H9 (cell line): ENCODE results near the gene VPS41. TPM values are rescaled to one million over a fixed set of nuclear protein-coding genes. Genes with fewer than 3 reads are reported as not detected.

Experiments
- DNase-seq: peaks from one replicate; pipeline ENCODE4 v3.0.0-alpha.2; 2017
- H2AFZ ChIP-seq: one replicate; pipeline ENCODE4 v1.6.1; 2013; ENCODE audit warnings: mild to moderate bottlenecking, low read length, control low read depth, moderate library complexity
- H2AK5ac ChIP-seq: 2 replicates; pipeline ENCODE4 v1.6.1; 2013; ENCODE audit warnings: low read length, control low read depth, mixed read lengths; ENCODE audit not compliant: insufficient read length
- H2BK120ac ChIP-seq: one replicate; pipeline ENCODE4 v1.6.1; 2013; ENCODE audit warnings: low read depth, mild to moderate bottlenecking, low read length, control low read depth, inconsistent platforms; ENCODE audit not compliant: poor library complexity, severe bottlenecking
- H2BK12ac ChIP-seq: 2 replicates; pipeline ENCODE4 v1.6.1; 2013; ENCODE audit warnings: low read length, control low read depth, mixed read lengths, low read depth; ENCODE audit not compliant: insufficient read length
- H2BK15ac ChIP-seq: 2 replicates; pipeline ENCODE4 v1.6.1; 2013; ENCODE audit warnings: low read depth, low read length, control low read depth
- H2BK20ac ChIP-seq: one replicate; pipeline ENCODE4 v1.6.1; 2013; ENCODE audit warnings: low read depth, mild to moderate bottlenecking, low read length, control low read depth, inconsistent platforms; ENCODE audit not compliant: poor library complexity, severe bottlenecking
- H2BK5ac ChIP-seq: 2 replicates; pipeline ENCODE4 v1.6.1; 2013; ENCODE audit warnings: low read length, control low read depth, mixed read lengths; ENCODE audit not compliant: insufficient read length
- H3K14ac ChIP-seq: 2 replicates; pipeline ENCODE4 v1.6.1; 2013; ENCODE audit warnings: low read length, control low read depth; ENCODE audit not compliant: insufficient read depth
- H3K18ac ChIP-seq: 2 replicates; pipeline ENCODE4 v1.6.1; 2013; ENCODE audit warnings: low read depth, mild to moderate bottlenecking, mixed read lengths, low read length, control low read depth; ENCODE audit not compliant: insufficient read length
- H3K23ac ChIP-seq: 2 replicates; pipeline ENCODE4 v1.6.1; 2013; ENCODE audit warnings: low read length, control low read depth, mixed read lengths, low read depth; ENCODE audit not compliant: insufficient read length
- H3K23me2 ChIP-seq: 2 replicates; pipeline ENCODE4 v1.6.1; 2013; ENCODE audit warnings: low read depth, mild to moderate bottlenecking, mixed read lengths, low read length, control low read depth; ENCODE audit not compliant: insufficient read length, poor library complexity, severe bottlenecking
- H3K27ac ChIP-seq: 2 replicates; pipeline ENCODE4 v1.5.1; 2013; ENCODE audit warnings: low read length, control low read depth, mixed read lengths, low read depth; ENCODE audit not compliant: insufficient read length
- H3K27me3 ChIP-seq: 2 replicates; pipeline ENCODE4 v1.6.1; 2013; ENCODE audit warnings: low read length, control low read depth, inconsistent platforms; ENCODE audit not compliant: insufficient read depth
- H3K4ac ChIP-seq: 2 replicates; pipeline ENCODE4 v1.6.1; 2013; ENCODE audit warnings: low read depth, mild to moderate bottlenecking, control low read depth, inconsistent platforms, low read length, moderate library complexity
- H3K4me1 ChIP-seq: 2 replicates; pipeline ENCODE4 v1.6.1; 2013; ENCODE audit warnings: low read length, control low read depth, inconsistent platforms; ENCODE audit not compliant: insufficient read depth
- H3K4me2 ChIP-seq: 2 replicates; pipeline ENCODE4 v1.6.1; 2013; ENCODE audit warnings: low read length, control low read depth, mixed read lengths; ENCODE audit not compliant: insufficient read length, insufficient read depth
- H3K56ac ChIP-seq: 2 replicates; pipeline ENCODE4 v1.6.1; 2013; ENCODE audit warnings: low read depth, mild to moderate bottlenecking, mixed read lengths, low read length, control low read depth; ENCODE audit not compliant: insufficient read length
- H3K79me1 ChIP-seq: 2 replicates; pipeline ENCODE4 v1.6.1; 2013; ENCODE audit warnings: low read depth, mild to moderate bottlenecking, moderate library complexity, low read length, control low read depth, inconsistent platforms; ENCODE audit not compliant: insufficient read depth, poor library complexity, severe bottlenecking
- H3K79me2 ChIP-seq: 2 replicates; pipeline ENCODE4 v1.6.1; 2013; ENCODE audit warnings: low read length, control low read depth, inconsistent platforms; ENCODE audit not compliant: insufficient read depth
- H3K9ac ChIP-seq: 2 replicates; pipeline ENCODE4 v1.6.1; 2013; ENCODE audit warnings: low read length, control low read depth, mixed read lengths; ENCODE audit not compliant: insufficient read length; ENCODE audit errors: extremely low read depth
- H3K9me3 ChIP-seq: one replicate; pipeline ENCODE4 v1.6.1; 2013; ENCODE audit warnings: low read depth, low read length, inconsistent platforms; ENCODE audit not compliant: control insufficient read depth
- H3T11ph ChIP-seq: one replicate; pipeline ENCODE4 v1.6.1; 2013; ENCODE audit warnings: mild to moderate bottlenecking, low read length, control low read depth, inconsistent platforms
- H4K20me1 ChIP-seq: one replicate; pipeline ENCODE4 v1.6.1; 2013; ENCODE audit not compliant: control insufficient read depth, insufficient read length, insufficient read depth
- H4K5ac ChIP-seq: 2 replicates; pipeline ENCODE4 v1.6.1; 2013; ENCODE audit warnings: low read depth, mild to moderate bottlenecking, mixed read lengths, low read length, control low read depth; ENCODE audit not compliant: insufficient read length
- H4K8ac ChIP-seq: replicated peaks from 2 replicates; pipeline ENCODE4 v1.6.1; 2013; ENCODE audit warnings: low read length, control low read depth, mixed read lengths, low read depth; ENCODE audit not compliant: insufficient read length
- H4K91ac ChIP-seq: 2 replicates; pipeline ENCODE4 v1.6.1; 2013; ENCODE audit warnings: low read depth, mild to moderate bottlenecking, moderate library complexity, mixed read lengths, low read length, control low read depth; ENCODE audit not compliant: insufficient read length
- H3K27ac Mint-ChIP-seq, 3 experiments: 2 replicates in 2 of 3; 3 replicates in 1 of 3; pipeline ENCODE4 v1.8.0; 2020 to 2021; ENCODE audit warnings: mixed read lengths in 3 of 3, mild to moderate bottlenecking in 1 of 3, moderate library complexity in 1 of 3
- H3K27me3 Mint-ChIP-seq: 2 replicates; pipeline ENCODE4 v1.8.0; 2021; ENCODE audit warnings: low read depth, mild to moderate bottlenecking, moderate library complexity, mixed read lengths
- H3K36me3 Mint-ChIP-seq, 3 experiments: 2 replicates in 2 of 3; 3 replicates in 1 of 3; pipeline ENCODE4 v1.8.0; 2020 to 2021; ENCODE audit warnings: low read depth in 3 of 3, mixed read lengths in 3 of 3; ENCODE audit not compliant: insufficient read depth in 1 of 3
- H3K4me1 Mint-ChIP-seq, 2 experiments: 2 replicates each; pipeline ENCODE4 v1.8.0; 2020; ENCODE audit warnings: mixed read lengths in 2 of 2
- H3K4me3 Mint-ChIP-seq, 2 experiments: 2 replicates in 1 of 2; 3 replicates in 1 of 2; pipeline ENCODE4 v1.8.0; 2020 to 2021; ENCODE audit warnings: mild to moderate bottlenecking in 2 of 2, mixed read lengths in 2 of 2, moderate library complexity in 1 of 2
- H3K9me3 Mint-ChIP-seq, 2 experiments: 2 replicates in 1 of 2; 3 replicates in 1 of 2; pipeline ENCODE4 v1.8.0; 2020; ENCODE audit warnings: mild to moderate bottlenecking in 2 of 2, mixed read lengths in 2 of 2, moderate library complexity in 1 of 2
- WGBS: extraction: QIAGEN DNeasy Blood & Tissue Kit; methylation state at CpG from one replicate; pipeline ENCODE4 v1.1.7; 2013; ENCODE audit warnings: missing lambda C conversion rate, low lambda C conversion rate, mixed read lengths; ENCODE audit not compliant: insufficient read length; ENCODE audit errors: extremely low coverage; 5-methylcytosine and 5-hydroxymethylcytosine counted together
- total RNA-seq: library from RNA; stranded (reverse); gene quantifications from 2 replicates; pipeline ENCODE4 v1.2.1, GENCODE V29; 2021
- TF ChIP-seq, protein P1 (sequence below): fragments of 200-600 bp; sonication (generic); conservative IDR thresholded peaks from 3 replicates; pipeline ENCODE4 v1.8.0; 2021; ENCODE audit warnings: antibody characterized with exemption, mild to moderate bottlenecking

The VPS41 gene
- total RNA-seq, 1 experiment from 2014 or later, result 49.3 TPM

- no peak overlapping the region for H3K18ac ChIP-seq
- H3K9me3 ChIP-seq, result no peaks in the 10 kb centered on the region
- Mint-ChIP-seq H3K36me3 (no peaks in the 10 kb centered on the region), H3K27me3 (no peaks in the 10 kb centered on the region; the same call in 1 of the 2 replicates), H3K27ac (no peak overlapping the region; a peak in 1 of 7 replicates), H3K9me3 (peaks cover 0 to 6% of the 10 kb centered on the region in 2 experiments; a peak in 3 of 5 replicates), H3K4me3 (no peak overlapping the region), H3K4me1 (peaks cover 3 to 4% of the 10 kb centered on the region in 2 experiments)
- H4K5ac ChIP-seq, result no peak overlapping the region
- no peak overlapping the region for H3T11ph ChIP-seq
- no peak for DNase-seq
- no peaks in the 10 kb centered on the region for H4K20me1 ChIP-seq
- no peak overlapping the region for H3K23ac ChIP-seq
- H2BK120ac ChIP-seq, result no peak overlapping the region
- H3K79me1 ChIP-seq, result no peaks in the 10 kb centered on the region
- H3K27ac ChIP-seq, result no peak overlapping the region
- no peak overlapping the region for H2BK15ac ChIP-seq
- no peak overlapping the region for H2AK5ac ChIP-seq
- H3K23me2 ChIP-seq, result no peaks in the 10 kb centered on the region
- H2BK12ac ChIP-seq, result no peak overlapping the region
- H2BK5ac ChIP-seq, result no peak overlapping the region
- H4K8ac ChIP-seq, result no peak overlapping the region
- no peak overlapping the region for H2BK20ac ChIP-seq
- no peaks in the 10 kb centered on the region for H3K79me2 ChIP-seq
- H4K91ac ChIP-seq, result no peak overlapping the region
- TF ChIP-seq, protein P1, sequence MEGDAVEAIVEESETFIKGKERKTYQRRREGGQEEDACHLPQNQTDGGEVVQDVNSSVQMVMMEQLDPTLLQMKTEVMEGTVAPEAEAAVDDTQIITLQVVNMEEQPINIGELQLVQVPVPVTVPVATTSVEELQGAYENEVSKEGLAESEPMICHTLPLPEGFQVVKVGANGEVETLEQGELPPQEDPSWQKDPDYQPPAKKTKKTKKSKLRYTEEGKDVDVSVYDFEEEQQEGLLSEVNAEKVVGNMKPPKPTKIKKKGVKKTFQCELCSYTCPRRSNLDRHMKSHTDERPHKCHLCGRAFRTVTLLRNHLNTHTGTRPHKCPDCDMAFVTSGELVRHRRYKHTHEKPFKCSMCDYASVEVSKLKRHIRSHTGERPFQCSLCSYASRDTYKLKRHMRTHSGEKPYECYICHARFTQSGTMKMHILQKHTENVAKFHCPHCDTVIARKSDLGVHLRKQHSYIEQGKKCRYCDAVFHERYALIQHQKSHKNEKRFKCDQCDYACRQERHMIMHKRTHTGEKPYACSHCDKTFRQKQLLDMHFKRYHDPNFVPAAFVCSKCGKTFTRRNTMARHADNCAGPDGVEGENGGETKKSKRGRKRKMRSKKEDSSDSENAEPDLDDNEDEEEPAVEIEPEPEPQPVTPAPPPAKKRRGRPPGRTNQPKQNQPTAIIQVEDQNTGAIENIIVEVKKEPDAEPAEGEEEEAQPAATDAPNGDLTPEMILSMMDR, result no peak
- no CpG with 5 or more reads among the region's 7 CpGs for WGBS
- H3K4me2 ChIP-seq, result no peak overlapping the region
- no peak overlapping the region for H2AFZ ChIP-seq
- H3K4ac ChIP-seq, result no peak overlapping the region
- no peak overlapping the region for H3K14ac ChIP-seq
- no peaks in the 10 kb centered on the region; the same call in 1 of the 2 replicates for H3K4me1 ChIP-seq
- no peak overlapping the region for H3K56ac ChIP-seq
- H3K27me3 ChIP-seq, result no peaks in the 10 kb centered on the region
- H3K9ac ChIP-seq, result no peak overlapping the region
Measured at GRCh38 chr7:38686888-38687287, 222.1 kb downstream of the VPS41 start.
